HG03565 (cell line): Measurements from ENCODE around the gene CRTC1.

ENCODE experiments used
- ATAC-seq: cut with Tn5 transposase; IDR thresholded peaks from one replicate; pipeline ENCODE4 v1.9.1; 2021; ENCODE audit warnings: mild to moderate bottlenecking, moderate library complexity; ENCODE audit not compliant: unreplicated experiment

Gene CRTC1

DNA sequence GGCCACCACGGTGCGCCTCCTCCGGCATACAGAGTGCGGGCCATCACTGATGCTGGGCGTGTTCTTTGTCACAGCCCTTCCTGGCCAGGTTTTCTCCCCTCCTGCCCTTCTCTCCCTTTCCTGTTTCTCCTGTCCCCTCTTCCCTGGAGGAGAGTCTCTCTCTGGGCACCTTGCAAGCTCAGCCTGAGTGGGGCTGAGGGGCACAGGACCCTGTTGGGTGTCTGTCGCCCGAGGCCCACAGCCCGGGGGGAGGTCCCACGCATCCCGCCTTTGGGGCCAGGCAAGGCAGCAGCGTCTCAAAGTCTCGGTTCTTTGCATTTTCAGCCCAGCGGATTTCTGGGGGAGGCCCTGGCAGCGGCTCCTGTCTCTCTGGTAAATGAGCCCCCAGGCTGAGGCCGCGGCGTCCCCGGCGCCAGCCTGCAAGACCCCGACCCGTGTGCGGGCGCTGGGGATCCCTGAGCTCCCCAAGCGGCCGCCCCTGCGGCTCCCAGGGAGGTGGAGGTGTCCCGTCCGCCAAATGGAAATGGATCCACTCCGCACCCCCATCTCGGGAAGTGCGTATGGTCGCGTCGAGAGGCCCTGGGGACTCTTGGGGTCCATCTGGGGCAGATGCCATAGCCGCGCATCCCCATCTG, 60.4 kb downstream of the CRTC1 start:
- no peak for ATAC-seq

DNA sequence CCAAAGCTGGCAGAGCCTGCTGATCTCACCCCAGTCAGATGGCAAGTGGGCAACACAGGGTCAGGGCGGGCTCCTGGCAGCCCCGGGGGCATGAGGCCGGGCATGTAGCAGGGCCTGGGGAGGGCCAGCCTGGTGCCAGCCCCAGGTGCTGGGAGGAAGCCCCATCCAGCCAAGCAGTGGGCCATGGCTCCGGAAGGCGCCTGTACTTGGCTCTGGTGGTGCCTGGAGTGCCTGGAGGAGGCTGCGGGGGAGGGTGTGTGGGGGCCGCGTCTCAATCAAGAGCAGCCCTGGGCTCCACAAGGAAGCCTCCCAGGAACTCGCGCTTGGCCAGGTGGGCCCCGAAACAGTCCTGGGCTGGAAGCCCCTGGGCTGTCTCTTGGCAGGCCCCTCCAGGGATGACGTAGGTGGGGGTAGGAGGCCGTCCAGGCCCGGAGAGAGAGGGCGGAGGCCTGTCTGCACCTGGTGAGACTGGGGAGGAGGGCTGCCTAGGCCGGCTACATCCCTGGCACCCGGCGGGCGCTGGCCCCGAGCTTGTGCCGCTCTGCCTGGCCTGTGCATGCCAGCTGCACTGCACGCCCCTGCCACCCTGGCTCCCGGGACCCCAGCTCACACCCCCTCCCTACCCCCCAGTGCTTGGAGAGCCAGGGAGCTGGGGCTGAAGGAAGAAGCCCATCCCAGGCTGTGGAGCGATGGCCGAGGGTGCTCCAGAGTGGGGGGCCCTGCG, 61.7 kb downstream of the CRTC1 start:
- no peak for ATAC-seq

DNA sequence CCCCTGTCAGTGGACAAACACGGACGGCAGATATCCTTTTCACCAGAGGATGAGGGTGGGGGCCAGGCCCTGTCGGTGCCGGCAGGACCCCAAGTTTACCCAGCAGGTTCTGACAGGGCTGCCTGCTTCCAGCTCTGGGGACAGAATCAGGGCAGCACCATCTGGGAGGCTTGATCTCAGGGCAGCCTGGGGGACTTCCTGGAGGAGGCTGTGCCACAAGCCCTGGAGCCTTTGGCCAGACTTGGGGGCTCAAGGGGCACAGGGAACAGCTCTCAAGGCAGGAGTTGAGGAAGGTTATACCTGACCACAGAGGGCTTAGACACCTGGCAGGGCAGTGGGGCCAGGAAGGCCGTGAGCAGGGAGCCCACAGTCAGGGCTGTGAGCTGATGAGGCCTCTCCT, 62.5 kb downstream of the CRTC1 start:
- ATAC-seq: no peak

DNA sequence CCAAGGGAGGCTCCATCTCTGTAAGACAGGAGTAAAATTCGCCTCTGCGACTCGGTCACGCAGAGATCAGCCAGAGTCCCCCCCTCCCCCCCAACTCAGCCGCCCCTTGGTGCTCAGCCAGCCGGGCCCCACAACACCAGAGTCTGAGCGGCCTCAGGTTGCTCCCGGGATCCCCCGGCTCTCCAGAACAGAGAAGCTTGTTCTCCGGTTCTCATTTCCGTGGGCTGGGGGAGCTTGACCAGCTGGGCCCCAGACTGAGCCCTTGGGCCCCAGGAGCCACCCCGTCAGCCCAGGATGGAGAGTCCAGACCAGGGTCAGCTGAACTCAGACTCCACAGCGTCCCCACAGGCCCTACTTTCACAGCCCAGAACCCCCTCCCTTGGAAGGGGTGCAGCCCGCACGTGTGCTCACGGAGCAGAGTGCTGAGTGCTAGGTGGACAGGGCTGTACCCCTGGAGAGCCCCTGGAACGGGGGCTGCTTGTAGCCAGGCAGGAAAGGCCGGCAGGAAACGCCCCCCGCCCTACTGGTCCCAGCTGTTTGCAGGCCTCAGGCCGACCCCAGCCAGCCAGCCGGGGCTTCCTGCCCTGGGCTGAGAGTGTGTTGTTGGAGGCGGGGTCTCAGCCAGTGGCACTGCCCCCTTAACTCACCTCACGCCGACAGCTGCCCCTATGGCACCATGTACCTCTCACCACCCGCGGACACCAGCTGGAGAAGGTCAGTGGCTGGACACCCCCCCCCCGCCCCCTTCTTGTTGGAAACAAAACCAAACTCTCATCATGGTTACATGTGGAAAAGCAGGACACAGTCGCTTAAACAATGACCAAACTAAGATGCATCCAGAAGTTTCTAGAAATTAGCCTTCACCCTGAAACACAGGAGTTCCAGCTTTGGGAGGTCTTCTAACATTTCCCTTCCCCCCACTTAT, 63.2 kb downstream of the CRTC1 start:
- no peak for ATAC-seq

DNA sequence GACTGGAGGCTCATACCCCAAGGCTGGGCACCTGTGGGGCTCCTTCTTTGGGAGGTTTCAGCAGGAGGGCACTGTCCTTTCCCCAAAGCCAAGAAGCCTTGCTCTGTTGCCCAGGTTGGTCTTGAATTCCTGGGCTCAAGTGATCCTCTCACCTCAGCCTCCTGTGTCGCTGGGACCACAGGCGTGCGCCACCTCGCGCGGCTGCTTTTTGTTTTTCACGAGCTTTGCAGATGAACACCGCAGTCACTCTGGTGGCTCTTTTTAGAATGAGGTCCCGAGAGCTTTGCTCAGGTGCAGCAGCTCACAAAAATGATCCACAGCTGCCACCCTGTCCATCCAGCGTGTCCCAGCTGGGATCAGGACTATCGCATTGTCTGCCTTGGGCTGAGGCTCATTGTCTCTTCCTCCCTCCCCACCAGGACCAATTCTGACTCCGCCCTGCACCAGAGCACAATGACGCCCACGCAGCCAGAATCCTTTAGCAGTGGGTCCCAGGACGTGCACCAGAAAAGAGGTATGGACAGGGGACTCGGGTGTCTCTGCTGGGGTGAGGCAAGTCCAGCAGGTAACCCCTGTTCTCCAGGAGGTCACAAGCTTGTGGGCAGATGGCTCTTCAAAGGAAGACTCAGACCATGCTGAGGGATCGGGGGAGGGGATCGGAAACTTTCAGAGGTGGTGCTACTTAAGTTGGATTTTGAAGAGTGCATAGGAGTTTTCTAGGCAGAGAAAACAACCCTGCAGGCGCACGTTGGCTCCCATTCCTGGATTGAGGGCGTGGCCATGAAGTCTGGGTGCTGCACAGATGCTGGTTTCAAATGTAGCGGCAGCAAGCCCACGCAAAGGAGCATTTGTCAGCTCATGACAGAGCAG, 66.1 kb downstream of the CRTC1 start:
- no peak for ATAC-seq

DNA sequence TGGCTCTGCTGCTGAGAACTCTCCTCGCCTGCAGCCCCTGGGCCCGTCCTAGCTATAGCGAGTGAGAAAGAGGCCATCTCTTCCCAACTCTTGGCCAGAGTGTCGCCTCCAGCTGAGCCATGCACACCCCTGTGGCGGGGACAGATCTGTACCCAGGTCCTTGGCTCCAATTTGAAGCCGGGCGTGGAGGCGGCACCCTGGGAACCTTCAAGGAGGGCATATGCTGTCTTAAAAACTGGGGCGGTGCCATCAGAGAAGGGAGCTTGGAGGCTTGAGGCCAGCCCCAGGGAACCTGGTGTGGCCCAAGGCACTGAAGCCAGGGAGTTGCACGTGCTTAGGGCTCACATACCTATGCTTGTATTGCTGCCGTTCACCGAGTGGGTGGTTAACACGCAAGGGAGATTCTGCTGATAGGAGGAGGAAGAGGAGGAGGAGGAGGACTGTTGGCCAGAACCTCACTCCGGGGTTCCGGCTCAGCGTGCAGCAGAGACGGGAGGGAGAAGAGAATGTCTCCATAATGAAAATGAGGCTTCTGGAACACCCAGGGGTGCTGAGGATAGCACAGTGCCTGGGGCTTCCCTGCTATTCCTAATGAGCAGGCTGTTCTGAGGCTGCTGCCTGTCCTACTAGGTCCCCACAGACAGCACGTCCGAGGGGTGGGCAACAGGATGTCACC, 67.0 kb downstream of the CRTC1 start:
- ATAC-seq: no peak

DNA sequence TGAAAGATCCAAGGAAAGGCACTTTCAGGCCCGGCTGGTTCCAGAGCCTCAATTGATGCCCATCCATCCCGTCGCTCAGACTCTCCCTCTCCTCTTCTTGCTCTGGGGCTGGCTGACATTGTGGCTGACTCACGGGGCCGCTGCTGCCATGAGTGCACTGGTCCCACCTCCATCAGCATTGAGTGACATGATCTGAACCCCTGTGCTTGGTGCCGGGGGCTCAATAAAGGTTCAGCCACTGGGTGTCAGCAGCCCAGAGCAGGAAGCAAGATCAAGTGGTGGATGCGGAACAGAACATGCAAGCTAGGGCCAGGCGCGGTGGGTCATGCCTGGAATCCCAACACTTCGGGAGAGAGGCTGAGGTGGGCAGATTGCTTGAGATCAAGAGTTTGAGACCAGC, 68.1 kb downstream of the CRTC1 start:
- no peak for ATAC-seq

DNA sequence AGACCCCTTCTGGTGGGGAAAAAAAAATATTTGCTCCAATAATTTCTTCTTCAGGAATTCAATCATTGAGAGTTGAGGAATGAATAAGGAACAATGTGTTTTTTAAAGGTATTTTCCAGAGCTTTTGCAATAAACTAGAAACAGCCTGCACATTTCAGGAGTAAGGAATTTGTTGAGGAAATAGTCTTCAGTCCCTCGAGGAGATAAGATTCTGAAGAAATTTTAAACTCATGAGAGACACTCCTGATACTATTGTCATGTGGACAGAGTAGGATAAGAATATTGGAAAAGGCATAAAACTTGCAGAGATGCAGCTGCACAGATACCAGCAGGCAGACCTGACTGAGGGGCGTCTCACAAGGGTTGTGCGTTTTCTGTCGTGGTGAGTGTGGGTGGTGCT, 71.0 kb downstream of the CRTC1 start:
- ATAC-seq: no peak

DNA sequence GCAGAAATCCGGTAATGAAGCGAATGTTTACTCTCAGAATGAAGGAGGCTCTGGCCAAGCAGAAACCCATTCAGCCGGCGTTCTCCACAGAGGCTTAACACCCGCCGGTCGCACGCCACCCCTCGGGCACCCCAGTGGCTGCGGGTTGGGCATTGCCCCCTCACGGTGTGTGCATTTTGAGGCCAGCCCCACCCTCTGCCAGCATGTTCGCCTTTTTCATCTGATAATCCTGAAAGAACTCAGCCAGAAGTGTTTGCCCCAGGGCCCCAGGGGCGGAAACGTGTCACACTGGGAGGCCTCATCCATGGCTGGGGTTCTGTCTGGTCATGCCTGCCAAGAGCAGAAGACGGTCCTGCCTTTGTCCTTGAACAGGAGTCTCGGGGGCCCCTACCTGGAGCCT, 73.4 kb downstream of the CRTC1 start:
- ATAC-seq: no peak

DNA sequence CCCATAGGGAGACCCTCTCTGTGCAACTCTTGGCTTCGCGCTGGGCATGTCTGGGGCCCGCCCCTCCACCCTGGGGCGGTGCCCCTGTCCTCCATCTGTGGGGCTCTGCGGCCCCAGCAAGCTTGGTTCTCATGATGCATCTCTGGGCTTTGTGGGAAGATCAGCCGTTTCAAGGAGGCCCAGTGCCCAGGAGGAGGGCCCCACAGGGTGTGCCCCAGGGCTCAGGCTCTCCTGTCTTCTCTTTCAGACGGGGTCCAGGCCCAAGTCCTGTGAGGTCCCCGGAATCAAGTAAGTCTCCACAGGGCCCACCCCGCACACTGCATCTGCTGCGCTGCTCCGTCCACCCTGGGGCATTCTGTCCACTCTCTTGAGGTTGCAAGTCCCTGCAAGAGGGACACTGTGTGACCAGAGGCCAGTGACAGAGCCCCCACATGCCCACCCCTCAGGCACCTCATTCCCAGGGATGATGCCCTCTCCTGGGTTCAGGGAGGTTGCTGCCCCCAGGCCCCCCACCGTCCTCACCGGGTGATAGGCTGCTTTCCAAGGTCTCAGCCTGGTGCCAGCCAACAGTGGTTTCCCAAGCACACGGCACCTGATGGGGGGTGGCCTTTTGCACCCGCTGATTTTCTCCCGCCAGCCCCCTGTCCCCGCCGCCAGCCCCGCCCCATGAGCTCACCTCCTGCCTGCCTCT, 76.0 kb downstream of the CRTC1 start:
- no peak for ATAC-seq

DNA sequence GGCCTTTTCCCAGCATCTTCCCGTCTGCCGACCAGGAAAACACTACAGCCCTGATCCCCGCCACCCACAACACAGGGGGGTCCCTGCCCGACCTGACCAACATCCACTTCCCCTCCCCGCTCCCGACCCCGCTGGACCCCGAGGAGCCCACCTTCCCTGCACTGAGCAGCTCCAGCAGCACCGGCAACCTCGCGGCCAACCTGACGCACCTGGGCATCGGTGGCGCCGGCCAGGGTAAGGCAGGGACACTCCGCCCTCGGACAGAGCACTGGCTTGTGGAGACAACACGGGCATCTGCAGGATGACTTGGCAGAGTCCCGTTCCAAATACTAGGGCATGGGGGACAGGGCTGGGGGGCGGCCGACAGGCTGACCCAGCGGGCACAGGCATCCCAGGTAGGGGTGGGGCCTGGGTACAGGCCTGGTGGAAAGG, 76.5 kb downstream of the CRTC1 start:
- no peak for ATAC-seq

DNA sequence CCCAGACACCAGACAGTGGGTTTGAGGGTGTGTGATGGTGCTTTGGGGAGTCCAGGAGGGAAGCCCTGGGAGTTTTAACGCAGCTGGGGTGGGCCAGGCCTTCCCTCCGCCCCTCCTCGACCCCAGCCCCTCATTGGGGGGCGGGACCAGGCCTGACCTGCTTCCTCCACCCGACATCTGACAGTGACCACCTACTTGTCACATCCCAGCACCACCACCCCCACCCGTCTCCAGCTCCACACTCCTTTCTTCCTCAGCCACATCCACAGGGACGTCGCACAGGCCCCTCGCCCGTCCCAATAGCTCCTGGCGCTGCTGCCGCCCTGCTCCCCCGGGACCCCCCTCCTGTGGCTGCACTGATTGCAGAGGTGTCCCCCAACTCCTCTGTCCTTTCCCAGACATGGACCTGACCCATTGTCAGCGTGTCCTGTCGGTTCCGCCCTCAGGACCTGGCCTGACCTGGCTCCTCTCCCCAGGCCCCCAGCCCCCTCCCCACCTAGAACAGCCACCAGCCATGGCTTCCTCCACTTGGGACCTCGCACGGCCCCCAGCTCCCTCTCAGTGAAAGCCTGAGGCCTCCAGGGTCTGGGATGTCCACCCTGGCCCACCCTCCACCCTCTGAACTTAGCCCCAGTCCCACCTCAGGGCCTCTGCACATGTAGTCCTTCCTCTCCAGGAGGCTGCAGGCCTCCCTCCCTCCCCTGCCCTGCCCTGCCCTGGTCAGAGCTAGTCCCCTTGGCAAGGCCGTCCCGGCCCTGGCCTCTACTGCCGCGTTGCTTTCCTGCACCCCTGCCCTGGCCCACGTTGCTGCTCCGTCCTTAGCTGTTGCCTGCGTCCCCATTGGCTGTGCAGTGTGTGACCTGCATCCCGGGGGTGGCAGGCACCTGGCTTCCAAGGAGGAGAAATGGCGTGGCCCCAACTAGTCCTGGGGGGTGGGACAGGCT, 77.2 kb downstream of the CRTC1 start:
- no peak for ATAC-seq

DNA sequence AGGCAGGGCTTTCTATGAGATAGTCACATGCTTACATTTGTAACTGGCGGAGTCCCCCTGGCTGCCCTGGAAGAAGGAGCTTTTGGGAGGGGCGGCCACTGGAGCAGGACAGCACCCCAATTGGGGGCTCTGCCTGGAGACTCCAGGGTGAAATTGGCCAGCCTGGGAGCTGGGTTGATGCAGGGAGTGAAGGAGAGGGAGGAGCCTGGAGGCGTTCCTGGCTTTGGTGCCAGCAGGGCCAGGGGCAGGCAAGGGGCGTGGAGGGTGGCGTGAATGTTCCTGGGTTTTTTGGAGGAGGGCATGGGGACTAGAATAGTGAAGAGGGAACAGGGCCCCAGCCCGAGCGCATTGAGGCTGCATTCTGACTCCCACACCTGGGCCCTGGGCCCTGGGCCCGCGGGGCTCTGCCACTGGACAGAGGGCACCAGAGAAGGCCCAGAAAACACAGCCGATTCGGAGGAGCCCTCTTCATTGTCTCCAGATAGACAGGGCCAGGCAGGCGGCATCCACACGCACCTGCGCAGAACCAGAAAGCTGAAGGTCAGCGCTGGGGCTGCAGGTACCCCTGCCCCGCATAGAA, 78.1 kb downstream of the CRTC1 start:
- ATAC-seq: no peak

DNA sequence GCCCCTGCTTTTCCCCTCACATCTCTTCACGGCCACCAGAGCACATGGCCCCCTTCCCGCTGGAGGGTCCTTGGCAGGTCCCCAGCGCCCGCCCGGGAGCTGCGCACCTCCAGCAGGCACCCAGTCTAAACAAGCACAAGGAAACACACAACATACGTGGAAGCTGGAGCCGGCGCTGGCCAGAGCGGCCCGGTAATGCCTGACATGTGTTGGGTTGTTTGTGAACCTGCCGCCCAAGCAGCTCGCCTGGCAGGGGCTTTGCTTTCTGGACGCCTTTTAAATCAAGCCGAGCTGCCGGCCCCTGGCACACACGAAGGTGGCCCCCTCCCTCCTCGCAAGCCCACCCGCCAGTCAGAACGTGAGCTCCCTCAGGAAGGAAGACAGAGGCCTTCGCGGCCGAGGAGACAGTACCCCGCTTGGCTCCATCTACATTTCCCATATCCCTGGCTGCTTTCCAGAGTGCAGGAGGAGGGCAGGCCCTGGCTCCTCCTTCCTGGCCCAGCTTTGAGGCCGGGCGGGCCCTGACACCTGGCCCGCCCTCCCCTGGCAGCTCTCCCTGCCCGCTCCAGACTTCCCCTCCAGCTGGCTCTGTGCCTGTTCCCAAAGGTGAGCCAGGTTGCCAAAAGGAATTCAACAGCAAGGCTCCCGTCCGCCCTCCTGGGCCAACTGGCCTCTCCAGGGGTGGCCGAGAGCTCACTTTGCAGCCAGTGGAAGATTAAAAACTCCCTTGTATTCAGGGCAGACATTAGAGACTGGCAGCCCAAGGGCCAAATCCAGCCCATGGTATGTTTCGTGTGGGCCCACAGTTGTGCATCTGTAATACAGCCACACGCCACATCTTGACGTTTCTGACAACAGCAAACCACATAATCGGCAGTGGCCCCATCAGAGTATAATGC, 78.9 kb downstream of the CRTC1 start:
- ATAC-seq: no peak

DNA sequence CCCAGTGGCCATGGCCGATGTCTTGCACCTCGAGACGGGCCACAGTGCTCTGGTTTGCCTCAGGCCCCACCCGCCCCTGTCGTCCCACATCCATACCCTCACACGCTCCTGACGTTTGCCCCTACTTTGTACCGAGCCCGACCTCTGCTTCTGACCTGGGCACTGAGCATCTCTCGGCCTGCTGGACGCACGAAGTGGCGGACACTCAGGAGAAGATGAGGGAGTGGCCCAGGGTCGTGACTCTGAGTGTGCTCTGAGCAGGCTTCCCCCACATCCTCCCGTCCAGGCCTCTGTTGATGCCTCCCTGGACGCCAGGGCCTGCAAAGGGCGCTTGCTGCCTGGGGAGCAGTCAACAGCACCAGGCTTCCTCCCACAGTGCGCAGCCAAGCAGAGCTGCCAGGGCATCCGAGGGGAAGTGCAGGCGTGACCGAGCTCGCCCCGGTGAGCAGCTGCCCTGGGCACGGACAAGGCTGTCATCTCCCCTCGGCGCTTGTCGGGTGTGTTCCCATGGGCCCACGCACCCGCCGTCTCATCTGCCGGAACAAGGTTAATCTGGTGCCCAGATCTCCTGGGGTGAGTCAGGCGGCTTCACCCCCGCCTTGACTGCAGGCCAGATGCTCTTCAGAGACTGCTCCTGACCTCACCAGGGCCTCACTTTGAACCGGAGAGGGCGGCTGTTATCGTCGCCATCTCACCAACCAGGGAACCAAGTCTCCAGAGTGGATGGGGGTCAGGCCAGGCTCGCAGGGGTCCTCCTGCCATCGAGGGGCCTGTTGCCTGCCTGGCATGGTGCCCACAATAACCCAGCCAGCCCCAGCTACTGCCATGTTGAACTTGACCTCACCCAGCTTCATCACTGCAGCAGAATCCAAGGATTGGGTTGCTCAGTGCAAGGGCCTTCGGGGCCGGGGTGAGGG, 80.5 kb downstream of the CRTC1 start:
- ATAC-seq: no peak

DNA sequence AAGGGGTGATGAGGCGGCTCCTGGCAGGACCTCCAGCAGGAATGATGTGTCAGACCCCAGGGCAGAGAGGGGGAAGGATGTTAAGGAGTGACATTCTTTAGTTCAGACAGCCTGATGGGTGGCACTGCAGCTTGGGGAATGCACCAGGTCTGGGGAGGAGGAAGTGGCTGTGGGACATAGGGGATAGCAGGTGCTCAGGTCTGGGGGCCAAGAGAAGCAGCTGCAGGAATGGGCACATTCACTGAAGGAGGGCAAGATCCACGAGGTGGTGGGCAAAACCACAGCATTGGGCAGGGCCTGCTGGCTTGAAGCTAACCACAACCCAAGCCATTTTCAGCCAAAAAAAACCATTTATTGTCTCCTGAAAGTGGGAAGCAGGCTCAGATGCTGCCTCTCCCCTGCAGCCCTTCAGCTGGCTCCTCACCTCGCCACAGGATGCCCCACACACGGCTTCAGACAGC, 81.1 kb downstream of the CRTC1 start:
- ATAC-seq: no peak
